ENCODE data around the gene SOX1. TPM values are rescaled to one million over a fixed set of nuclear protein-coding genes. Genes with fewer than 3 reads are reported as not detected.

Gene SOX1
- total RNA-seq, 1 experiment from 2014 or later, result 0.15 TPM

- Mint-ChIP-seq H3K36me3 (no peaks in the 10 kb centered on the region), H3K4me3 (no peak overlapping the region), H3K27me3 (ENCODE audit: low read depth) (peaks cover 36% of the 10 kb centered on the region), H3K4me1 (peaks cover under 1% of the 10 kb centered on the region; the same call in 1 of the 2 replicates), H3K27ac (no peak overlapping the region), H3K9me3 (no peaks in the 10 kb centered on the region)
- ATAC-seq (no peak), DNase-seq (ENCODE audit: low spot score) (no peak)
- POLR2A ChIA-PET, result no interaction called here
- CTCF ChIA-PET, result no interaction called here
- TF ChIP-seq GABPB1 (CRISPR knock-in tag; IDR thresholded peaks at IDR 0.05) (no peak), HMGXB4 (CRISPR knock-in tag; IDR thresholded peaks at IDR 0.05) (no peak), ZBTB21 (CRISPR knock-in tag; IDR thresholded peaks at IDR 0.05; ENCODE audit: borderline replicate concordance) (no peak), FOXJ3 (CRISPR knock-in tag; IDR thresholded peaks at IDR 0.05; ENCODE audit: borderline replicate concordance) (no peak), GRHL2 (CRISPR knock-in tag; IDR thresholded peaks at IDR 0.05; ENCODE audit: insufficient replicate concordance, severe bottlenecking) (no peak), NFE2L1 (CRISPR knock-in tag; IDR thresholded peaks at IDR 0.05) (no peak), NR3C1 (CRISPR knock-in tag; conservative IDR thresholded peaks at IDR 0.05; ENCODE audit: low read depth) (no peak), ZNF425 (CRISPR knock-in tag; conservative IDR thresholded peaks at IDR 0.05) (no peak), ZNF121 (CRISPR knock-in tag; IDR thresholded peaks at IDR 0.05) (no peak), FOXK1 (CRISPR knock-in tag; IDR thresholded peaks at IDR 0.05) (no peak), E2F1 (CRISPR knock-in tag; IDR thresholded peaks at IDR 0.05) (no peak), TEAD4 (CRISPR knock-in tag; IDR thresholded peaks at IDR 0.05) (no peak), IRF1 (CRISPR knock-in tag; IDR thresholded peaks at IDR 0.05) (no peak)
Observed at GRCh38 chr13:112112534-112113276, 45.8 kb downstream of the SOX1 start.

- Mint-ChIP-seq H3K27ac (no peak overlapping the region), H3K36me3 (no peaks in the 10 kb centered on the region), H3K4me3 (no peak overlapping the region), H3K9me3 (no peaks in the 10 kb centered on the region), H3K27me3 (ENCODE audit: low read depth) (peaks cover 29% of the 10 kb centered on the region), H3K4me1 (no peaks in the 10 kb centered on the region)
- no peak for DNase-seq (ENCODE audit: low spot score)
- ChIA-PET POLR2A (no interaction called here), CTCF (no interaction called here)
- no peak for ATAC-seq
- TF ChIP-seq GABPB1 (CRISPR knock-in tag; IDR thresholded peaks at IDR 0.05) (no peak), EMX1 (CRISPR knock-in tag; IDR thresholded peaks at IDR 0.05) (no peak), ZNF317 (CRISPR knock-in tag; IDR thresholded peaks at IDR 0.05; ENCODE audit: borderline replicate concordance, low read depth) (no peak), CTCF (IDR thresholded peaks at IDR 0.05) (no peak), CDX4 (CRISPR knock-in tag; IDR thresholded peaks at IDR 0.05; ENCODE audit: borderline replicate concordance) (no peak), E2F1 (CRISPR knock-in tag; IDR thresholded peaks at IDR 0.05) (no peak), ZNF281 (CRISPR knock-in tag; IDR thresholded peaks at IDR 0.05) (no peak)
Observed at GRCh38 chr13:112113348-112113747, 46.4 kb downstream of the SOX1 start.
